NCI-H1930 (cell line): ENCODE data around the gene PICALM.

Experiments used
- DNase-seq, 2 experiments: peaks; one replicate each; lab custom pipeline; 2025; lab: John Stamatoyannopoulos, UW

Gene PICALM

GRCh38 chr11:86047275-86047991 is 21.5 kb downstream of the PICALM start:
- DNase-seq = no peak

- DNase-seq = no peak
Measured at GRCh38 chr11:86046116-86046515, 22.8 kb downstream of the PICALM start.

GRCh38 chr11:86043765-86044503 is 24.9 kb downstream of the PICALM start:
- DNase-seq = no peak

- peak; percentile 20 to 48 for DNase-seq
Measured at GRCh38 chr11:86041975-86042378, 26.9 kb downstream of the PICALM start.

GRCh38 chr11:86040919-86041850 is 27.7 kb downstream of the PICALM start:
- DNase-seq = no peak

GRCh38 chr11:86039094-86039493 is 29.8 kb downstream of the PICALM start:
- DNase-seq = no peak

GRCh38 chr11:86037743-86038142 is 31.1 kb downstream of the PICALM start:
- no peak for DNase-seq

GRCh38 chr11:86035920-86036319 is 33.0 kb downstream of the PICALM start:
- DNase-seq = no peak

- no peak for DNase-seq
Measured at GRCh38 chr11:86035164-86035563, 33.7 kb downstream of the PICALM start.

GRCh38 chr11:86034710-86035109 is 34.2 kb downstream of the PICALM start:
- DNase-seq = no peak

- no peak for DNase-seq
Measured at GRCh38 chr11:86021377-86021776, 47.5 kb downstream of the PICALM start.

GRCh38 chr11:86018249-86018648 is 50.6 kb downstream of the PICALM start:
- no peak for DNase-seq

GRCh38 chr11:86016451-86016850 is 52.4 kb downstream of the PICALM start:
- no peak for DNase-seq

- DNase-seq = no peak
Measured at GRCh38 chr11:86015699-86016098, 53.2 kb downstream of the PICALM start.

GRCh38 chr11:86014221-86014620 is 54.7 kb downstream of the PICALM start:
- DNase-seq = no peak

- DNase-seq = no peak
Measured at GRCh38 chr11:86013713-86014112, 55.2 kb downstream of the PICALM start.

- DNase-seq = no peak
Measured at GRCh38 chr11:86011175-86011574, 57.7 kb downstream of the PICALM start.

- no peak for DNase-seq
Measured at GRCh38 chr11:86003654-86004053, 65.2 kb downstream of the PICALM start.

- DNase-seq = no peak
Measured at GRCh38 chr11:86002431-86002830, 66.5 kb downstream of the PICALM start.

GRCh38 chr11:85991508-85991907 is 77.4 kb downstream of the PICALM start:
- no peak for DNase-seq

GRCh38 chr11:85989746-85990145 is 79.1 kb downstream of the PICALM start:
- DNase-seq = no peak

GRCh38 chr11:85988780-85989179 is 80.1 kb downstream of the PICALM start:
- no peak for DNase-seq
